SK-N-DZ (cell line): ENCODE measurements around the gene OSBPL6.
"Not testable (repeated sequence)": the region's sequence is repeated elsewhere in the genome, so short reads cannot be mapped to it uniquely, and the experiment has no call there.

Experiments used
- DNase-seq: peaks from one replicate; pipeline ENCODE4 v3.0.0-alpha.2; 2015; ENCODE audit warnings: low spot score

Gene OSBPL6

DNA sequence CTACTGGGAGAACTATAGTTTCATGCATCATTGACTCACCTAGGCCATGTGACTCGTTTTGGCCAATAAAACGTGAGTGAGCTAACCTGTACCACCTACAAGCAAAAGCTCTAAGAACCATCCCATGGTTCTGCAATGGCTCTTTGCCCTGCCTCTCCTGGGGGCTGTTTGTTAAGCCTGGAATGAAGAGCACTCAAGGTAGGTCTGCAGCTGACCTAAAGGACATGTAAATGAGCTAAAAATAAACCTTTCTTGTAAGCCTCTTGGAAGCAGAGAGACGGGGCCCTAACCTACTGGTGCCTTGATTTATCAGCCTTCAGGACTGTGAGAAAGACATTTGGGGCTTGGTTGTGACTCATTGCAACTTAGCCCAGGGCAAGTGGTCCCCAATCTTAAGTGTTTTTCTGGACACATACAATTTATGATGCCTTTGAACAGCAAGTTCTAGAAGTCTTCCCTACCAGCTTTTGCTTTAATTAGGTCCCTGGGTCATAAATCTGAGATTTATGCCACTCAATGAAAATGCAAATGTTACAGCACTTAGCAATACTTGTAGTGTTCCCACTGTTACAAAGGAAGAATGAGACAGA lies 107.4 kb downstream of the OSBPL6 start:
- no peak for DNase-seq

DNA sequence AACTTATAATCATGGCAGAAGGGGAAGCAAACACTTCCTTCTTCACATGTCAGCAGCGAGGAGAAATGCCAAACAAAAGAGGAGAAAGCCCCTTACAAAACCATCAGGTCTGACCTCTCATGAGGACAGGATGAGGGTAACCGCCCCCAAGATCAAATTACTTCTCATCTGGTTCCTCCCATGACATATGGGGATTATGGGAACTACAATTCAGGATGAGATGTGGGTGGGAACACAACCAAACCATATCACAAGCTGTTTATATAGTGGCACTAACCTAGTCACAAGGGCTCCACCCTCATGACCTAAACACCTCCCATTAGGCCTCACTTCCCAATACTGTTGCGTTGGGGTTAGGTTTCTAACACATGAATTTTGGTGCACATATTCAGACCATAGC lies 110.0 kb downstream of the OSBPL6 start:
- no peak for DNase-seq

DNA sequence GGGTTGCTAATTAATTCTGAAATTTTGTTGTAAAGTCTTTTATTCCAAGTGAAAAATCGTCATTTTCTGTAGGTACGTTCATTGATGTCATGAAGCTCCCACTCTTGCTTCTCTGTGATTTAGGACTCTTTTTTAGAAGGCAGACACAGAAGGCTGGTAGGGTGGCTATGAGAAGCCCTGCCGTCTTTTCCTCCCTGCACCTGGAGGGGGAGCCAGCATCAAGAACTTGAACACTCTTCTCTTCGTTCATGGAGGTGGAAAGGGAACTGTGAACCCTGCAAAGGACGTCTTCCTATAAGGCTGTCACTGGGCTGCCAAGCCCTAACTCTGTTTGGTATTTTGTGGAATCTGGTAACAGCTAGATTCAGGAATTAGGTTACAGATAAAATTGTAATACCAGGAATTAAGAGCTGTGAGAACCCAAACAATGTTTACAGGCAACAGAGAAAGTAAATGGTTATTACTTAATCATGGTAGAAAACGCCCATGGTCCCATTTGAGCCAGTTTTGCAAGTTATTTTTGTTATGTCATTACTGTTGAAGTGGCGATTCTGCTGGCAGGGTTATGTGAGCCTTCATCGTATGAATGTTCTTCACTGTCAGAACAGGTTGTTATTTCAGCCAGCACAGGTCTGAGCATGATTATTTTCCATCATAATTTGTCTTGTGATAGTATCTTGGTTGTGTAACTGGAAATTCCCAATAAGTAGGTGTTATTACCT lies 112.2 kb downstream of the OSBPL6 start:
- DNase-seq: peak; percentile 54

DNA sequence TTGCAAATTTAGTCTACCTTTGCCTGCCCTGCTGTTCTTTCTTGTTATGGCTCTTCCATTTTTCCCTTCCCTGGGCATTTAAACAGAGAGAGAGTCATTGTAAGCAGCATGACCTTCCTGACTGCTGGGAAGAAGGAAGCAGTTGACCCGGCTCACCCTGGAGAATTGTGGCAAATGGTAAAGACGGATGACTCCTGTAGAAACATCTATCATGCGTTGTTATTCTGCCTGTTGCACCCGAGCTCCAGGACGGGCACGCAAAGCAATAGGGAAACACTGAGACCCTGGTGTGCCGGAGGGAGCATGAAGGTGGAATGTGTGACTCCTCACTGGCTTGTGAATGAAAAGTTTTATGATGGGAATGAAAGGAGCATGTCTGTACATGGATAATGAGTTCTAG lies 113.3 kb downstream of the OSBPL6 start:
- DNase-seq: no peak

DNA sequence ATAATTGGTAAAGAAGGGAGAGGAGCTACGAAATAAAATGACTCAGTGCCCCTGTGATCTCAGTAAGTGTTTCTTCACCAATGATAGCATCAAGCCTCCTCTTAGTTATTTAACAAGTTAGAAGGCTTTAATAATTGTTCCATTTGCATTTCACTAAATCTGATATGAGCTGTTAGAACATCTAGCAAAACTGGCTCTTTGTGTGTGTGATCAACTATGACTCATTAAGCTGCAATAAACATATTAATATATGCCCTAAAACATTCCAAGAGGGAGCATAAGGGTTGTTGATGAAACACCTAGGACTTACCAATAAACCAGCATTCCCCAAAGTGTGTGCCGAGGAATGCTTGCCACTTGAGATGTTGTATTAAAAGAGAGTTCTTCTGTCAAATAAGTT lies 115.2 kb downstream of the OSBPL6 start:
- DNase-seq: no peak

DNA sequence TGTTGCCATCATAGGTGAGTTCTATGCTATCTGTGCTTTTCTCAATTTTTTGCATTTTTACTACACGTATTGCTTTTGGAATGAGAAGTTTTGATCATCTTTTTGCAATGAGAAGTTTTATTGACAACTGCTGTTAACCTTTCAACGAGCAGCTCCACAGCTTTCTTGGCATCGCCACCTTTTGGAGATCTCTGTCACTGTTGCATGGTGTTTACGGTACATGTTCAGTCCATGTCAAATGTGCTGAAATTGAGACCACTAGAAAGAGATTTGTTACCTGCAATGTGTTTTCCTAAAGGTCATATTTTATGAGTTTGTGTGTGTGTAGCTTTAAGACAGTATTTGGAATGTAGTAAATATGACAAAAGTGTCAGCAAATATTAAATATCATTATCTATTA lies 120.8 kb downstream of the OSBPL6 start:
- no peak for DNase-seq

DNA sequence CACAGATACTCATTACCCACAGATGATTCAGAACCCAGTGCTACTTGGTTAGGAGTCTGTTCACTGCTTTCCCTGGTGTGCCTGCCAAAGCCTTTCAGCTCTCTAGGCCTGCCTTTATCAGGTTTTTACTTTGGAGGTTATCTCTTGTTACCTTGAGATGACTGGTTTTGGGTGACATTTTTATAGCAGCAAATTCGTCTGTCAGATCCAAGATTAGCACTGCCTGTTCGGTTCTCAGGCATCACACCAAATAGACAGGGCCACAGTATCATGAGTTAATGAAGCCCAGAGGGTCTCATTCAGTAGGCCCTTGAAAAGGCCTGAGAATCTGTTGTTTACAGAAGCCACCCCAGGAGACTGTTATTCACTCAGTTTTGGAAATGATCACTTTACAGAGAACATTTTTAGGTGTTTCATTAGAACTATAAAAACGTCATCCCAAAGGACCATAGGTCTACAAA lies 121.2 kb downstream of the OSBPL6 start:
- peak; percentile 45 for DNase-seq

DNA sequence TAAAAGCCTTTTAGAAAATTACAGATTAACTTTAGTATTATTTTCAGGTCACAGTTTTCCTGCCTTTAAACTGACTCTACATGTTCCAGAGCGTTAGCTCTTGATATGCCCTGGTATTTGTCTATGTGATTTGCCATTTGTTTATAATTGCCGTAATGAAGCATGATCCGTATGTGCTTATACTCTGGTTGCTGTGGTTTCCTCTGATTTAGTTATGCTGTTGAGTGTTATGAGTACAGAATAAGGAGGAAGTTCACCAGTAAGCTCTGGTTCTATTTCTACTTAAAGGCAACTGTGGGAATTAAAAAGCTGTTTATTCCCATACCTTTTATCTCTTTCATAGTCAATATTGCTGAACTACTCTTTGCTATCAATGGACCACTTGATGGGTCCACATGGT lies 123.5 kb downstream of the OSBPL6 start:
- DNase-seq: no peak

DNA sequence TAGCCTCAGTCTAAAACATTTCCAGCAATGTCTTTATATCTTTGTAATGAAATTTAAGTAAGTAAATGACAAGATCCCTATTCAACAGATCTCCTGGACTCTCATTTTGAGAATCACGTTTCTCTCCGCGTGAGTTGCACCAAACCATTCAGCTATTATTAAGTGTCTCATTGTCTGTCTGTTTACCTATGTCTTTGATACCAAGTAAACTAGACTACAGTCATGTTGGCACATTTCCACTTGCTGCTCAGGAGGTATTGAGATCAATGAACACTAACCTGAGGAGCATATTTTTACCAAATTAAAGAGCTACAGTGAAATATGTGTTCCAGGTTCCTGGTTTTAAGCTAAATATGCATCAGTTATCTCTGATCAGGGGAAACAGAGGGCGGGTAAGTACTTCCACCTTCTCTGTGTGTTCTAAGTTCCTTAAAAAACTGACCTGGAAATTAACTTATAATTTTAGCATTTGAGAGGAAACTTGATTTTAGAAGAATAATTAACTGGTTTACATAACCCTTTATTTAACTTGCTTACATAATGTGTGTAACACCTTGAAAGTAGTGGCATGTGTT lies 125.8 kb downstream of the OSBPL6 start:
- no peak for DNase-seq

DNA sequence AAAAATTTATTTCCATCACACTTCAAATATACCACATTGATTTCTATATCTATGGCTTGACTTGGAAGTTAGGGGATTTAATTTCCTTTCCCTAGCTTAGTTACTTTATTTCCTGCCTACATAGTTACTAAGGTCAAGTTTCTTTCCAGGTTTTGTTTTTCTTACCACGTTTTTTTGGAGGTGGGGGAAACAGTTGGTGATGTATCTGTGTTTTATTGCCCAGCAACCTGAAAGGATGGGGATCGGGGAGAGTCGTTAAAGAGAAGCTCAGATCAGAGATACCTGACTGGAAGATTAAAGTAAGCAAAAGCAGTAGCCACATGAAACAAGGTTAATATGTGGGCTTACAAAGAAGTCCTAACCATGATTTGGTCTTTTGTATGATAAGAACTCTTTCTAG lies 127.8 kb downstream of the OSBPL6 start:
- no peak for DNase-seq

DNA sequence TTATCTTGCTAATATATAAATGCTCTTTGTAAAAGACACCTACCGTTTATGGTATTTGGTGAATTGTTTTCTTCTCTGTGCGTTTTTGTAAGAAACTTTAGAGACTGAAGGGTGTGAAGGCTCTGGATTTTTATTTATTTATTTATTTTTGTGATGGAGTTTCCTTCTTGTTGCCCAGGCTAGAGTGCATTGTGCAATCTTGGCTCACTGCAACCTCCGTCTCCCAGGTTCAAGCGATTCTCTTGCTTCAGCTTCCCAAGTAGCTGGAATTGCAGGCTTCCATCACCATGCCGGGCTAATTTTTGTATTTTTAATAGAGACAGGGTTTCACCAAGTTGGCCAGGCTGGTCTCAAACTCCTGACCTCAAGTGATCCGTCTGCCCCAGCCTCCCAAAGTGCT lies 129.0 kb downstream of the OSBPL6 start:
- DNase-seq: not testable (repeated sequence)

DNA sequence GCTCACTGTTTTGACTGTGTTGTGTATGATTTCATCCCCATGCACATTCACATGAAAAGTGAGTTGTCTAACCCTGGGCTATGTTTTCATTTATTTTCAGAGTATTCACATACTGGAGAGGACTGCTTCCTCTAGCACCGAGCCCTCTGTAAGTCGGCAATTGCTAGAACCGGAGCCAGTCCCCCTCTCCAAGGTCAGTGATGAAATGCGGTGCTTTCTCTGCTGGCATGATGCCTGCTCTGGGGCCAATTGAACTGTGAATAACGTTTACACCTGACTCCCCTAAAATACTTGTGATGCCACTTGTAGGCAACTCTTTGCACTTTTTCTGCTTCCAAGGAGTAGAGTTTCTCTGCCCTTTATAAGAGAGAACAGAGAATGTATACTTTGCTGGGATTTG lies 129.8 kb downstream of the OSBPL6 start:
- DNase-seq: no peak

DNA sequence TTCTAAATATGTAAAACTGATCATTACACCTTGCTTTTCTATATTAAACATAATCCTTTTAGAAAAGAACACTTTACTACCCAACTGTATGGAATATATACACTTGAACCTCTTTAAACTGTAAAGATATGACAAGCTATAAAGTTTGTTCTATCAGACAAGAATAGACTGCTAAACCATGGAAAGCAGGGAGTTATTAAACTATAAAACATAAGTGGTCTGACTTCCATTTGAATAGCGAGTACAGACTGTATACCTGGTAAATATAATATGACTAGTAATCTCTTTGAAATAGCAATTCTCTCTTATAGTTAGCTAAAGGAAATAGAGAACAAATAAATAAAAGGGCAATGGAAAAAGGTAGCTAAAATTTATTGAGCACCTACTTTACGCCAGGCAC lies 131.0 kb downstream of the OSBPL6 start:
- no peak for DNase-seq

DNA sequence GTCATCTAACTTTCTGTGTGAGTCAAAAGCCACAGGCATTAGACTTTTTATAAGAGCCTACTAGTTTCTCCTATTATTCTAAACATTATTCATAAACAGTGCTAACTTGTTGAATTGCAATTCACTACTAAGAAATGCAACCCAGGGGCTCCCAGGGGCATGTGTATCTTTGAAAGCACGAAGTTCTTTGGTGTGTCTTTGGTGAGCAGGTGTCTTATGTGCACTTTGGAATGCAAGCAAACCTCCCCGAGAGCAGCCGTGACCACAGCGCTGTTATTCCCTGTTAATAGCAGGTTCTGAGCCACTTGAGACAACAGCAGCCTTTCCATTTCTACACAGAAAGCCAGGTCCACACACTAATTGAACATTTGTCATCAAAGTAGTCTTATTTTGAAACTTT lies 133.2 kb downstream of the OSBPL6 start:
- no peak for DNase-seq

DNA sequence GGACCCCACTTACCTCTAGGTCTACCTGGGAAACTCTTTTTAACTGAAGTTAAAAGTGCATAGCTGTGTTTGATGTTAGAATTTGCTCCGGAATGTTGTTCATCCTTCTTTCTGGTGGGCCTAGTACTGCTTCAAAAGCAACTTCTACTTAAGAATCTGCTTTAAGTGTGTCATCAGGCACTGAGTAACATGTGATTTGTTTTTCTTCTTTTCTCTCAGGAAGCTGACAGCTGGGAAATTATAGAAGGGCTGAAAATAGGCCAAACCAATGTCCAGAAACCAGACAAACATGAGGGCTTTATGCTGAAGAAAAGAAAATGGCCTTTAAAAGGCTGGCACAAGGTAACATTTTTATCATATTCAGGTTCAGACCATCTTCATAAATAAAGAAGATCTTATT lies 133.7 kb downstream of the OSBPL6 start:
- no peak for DNase-seq

DNA sequence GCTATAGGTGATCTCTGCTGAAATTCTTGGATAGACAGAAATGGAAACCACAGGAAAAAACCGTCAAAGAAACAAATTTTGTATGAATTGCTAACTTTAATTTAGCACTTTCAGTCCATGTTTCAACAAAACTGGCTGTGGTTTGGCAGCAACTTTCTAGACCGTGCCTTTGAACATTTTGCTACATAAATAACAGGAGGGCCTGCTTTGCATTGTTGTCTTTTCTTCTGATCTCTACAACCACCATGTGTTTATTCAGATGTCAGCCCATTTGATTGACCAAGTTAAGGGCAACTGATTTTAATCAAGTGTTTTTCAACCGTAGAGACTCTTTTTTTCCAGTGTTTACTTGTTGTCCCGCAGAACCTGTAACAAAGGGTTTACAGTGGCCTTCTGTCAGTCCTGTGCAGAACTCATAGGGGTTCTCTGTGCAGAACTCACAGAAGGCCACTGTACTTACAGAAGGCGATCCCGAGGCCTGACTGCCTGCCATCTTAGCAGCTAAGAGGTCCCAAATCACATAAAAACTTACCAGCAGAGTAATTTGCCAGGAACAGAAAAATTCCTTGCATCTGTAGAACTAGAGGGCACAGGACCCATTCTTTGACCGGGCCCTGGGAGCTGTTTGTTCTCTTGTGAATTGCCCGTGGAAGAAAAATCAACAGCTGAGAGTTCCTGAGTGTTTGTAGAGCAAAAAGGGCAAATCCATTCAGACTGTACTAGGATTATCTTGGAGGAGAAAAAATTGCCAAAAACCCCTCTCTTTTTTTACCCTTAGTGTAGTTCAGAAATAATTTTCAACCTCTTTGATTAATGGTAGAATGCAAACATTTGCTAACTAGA lies 136.1 kb downstream of the OSBPL6 start:
- DNase-seq: no peak

DNA sequence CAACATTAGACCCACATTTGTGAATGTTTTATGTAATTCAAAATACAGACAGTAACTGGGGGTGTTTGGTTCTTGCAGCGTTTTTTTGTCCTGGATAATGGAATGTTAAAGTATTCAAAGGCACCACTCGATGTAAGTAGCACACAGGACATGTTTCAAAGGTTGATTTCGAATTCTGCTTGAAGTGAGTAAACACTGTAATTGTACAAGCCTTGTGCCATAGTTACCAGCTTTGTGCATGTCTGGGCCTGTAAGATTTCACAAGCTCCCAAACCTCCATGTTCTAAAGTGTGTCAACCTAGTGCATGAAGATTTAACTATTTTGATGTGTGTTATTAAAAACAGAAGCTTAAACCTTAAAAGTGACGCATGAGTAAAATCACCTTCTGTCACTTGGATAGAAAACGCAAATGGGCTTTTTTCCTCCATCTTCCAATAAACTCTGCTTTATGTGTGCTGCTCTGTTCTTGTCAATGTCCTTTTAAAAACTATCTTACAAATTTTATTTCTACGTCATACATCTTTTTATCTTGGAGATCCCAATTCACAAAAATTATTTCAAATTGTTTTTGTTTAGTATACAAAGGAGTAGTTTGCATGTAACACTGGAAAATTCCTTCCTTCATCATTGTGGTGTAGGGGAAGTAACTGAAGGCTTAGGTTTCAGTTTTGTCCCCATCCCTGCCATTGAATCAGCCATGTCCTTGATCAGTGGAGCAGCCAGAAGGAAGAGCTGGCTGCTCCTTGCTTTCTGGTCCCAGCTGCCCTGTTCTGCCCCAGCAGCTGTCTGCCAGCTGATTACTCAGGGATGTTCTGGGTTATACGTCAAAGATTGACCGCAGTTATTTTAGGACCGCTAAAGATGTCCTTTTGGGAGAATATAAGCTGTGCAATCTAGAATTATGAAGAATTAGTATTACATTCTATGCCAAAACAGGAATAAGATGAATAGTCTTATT lies 137.4 kb downstream of the OSBPL6 start:
- no peak for DNase-seq

DNA sequence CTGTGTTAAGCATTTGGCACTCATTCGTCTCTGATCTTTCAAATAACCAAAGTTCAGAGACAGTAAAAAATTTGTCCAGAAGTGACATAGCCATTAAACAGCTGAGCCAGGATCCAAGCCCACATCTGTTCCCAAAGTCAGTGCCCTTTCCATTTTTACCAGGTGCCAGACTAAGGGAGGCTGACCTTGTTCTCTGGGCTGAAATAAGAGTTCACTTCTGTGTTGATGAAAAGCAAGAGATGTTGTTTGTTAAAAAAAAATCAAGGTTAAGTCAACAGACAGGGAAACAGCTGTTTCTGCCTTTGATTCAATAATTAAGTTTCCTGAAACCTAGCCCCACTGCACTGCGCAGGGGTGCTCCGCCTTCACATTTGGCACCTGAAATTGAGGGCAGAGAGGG lies 139.5 kb downstream of the OSBPL6 start:
- no peak for DNase-seq

DNA sequence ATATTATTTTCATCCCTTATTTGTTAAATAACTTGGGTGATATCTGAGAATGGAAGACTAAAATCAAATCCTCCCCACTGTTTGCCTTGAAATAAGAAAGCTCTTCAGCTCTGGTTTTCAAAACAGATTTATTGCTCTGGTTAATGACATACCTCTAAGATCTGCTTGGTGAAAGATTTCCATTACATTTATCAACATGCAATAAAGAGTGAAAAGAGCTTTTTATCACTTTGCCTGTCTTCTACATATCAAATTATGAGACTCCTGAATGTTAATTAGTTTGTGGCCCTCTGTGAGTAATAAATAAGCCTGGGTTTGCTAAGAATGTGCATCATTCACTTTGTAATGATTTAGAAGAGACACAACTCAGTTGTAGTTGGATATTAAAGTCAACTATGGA lies 140.9 kb downstream of the OSBPL6 start:
- peak; percentile 12 for DNase-seq

DNA sequence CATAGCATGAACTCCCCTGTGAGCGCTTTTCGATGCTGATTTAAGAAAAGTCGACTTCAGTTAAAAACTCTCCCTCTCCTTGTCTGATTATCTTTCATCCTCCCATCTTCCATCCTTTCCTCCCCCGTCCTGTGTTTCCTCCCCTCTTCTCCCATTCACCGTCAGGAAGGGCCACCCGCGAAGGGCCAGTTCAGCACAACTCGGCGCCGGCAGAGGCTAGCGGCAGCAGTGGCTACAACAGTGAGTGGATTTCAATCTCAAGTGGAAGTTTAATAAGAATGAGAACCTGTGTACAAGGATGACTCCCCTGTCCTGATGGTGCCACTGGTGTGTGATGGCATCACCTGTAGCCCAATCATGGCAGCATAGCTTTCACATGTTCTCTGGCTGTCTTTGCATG lies 149.8 kb downstream of the OSBPL6 start:
- DNase-seq: no peak

DNA sequence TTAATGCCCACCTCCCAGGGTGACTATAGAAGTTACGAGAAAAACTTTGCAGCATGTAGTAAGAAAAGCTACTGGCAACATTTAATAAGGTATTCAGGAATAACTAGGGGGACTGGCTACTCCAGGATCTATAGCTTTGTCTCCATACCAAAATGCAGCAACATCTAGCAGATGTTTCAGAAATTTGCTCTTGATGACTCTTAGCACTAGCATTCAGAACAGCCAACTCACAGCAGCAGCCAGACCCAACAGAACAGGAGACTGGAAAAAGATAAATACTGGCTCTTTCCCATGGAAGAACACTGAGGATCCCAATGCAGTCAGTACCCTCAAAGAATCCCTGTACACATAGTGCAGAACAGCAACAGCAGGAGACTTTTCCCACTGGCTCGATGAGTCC lies 151.6 kb downstream of the OSBPL6 start:
- no peak for DNase-seq
